Mucosa of descending colon (tissue), 3 donors: Measurements from ENCODE around the gene BAX. TPM values are rescaled to one million over a fixed set of nuclear protein-coding genes. Genes with fewer than 3 reads are reported as not detected.

Experiments used
- ATAC-seq: fragments of 200-7000 bp; cut with Tn5 transposase; one replicate; pipeline ENCODE4 v1.9.1; 2020; ENCODE audit warnings: mild to moderate bottlenecking, moderate library complexity
- DNase-seq, 3 donors: peaks; one replicate each; pipeline ENCODE4 v3.0.0-alpha.2; 2020
- H3K36me3 ChIP-seq: fragments of 200-600 bp; one replicate; pipeline ENCODE4 v1.8.0; 2021; ENCODE audit warnings: low read depth, mild to moderate bottlenecking
- H3K4me1 ChIP-seq: fragments of 200-600 bp; one replicate; pipeline ENCODE4 v1.8.0; 2021; ENCODE audit warnings: low read depth, mild to moderate bottlenecking
- H3K4me3 ChIP-seq: fragments of 200-600 bp; one replicate; pipeline ENCODE4 v1.8.0; 2021; ENCODE audit warnings: mild to moderate bottlenecking
- H3K9me3 ChIP-seq: fragments of 200-600 bp; one replicate; pipeline ENCODE4 v1.8.0; 2021; ENCODE audit warnings: mild to moderate bottlenecking
- intact Hi-C, 2 donors: fragments of 100-400 bp; cut with DNase I in 1 of 2; cut with micrococcal nuclease in 1 of 2; formaldehyde crosslinking; loops; one replicate each; pipeline versions ENCODE4 v1.11.0 to v1.11.1; 2022; cut with DNase I, micrococcal nuclease
- total RNA-seq, 3 donors: library from RNA; stranded (reverse); fragmentation: NEBNext Ultra II Directional in 2 of 3; extraction: Animal tissue kit (Norgen Biotek cat#: 25700) in 2 of 3; gene quantifications; one replicate each; pipeline versions ENCODE4 v1.2.1 to v1.2.4, GENCODE V29; 2021 to 2023
- TF ChIP-seq, protein P1 (sequence below): fragments of 200-600 bp; IDR thresholded peaks from one replicate; pipeline ENCODE4 v1.8.0; 2022; ENCODE audit warnings: antibody characterized with exemption, mild to moderate bottlenecking
- donor health status: DM: no; HTN: no; CAD: no; lungs with moderate emphysema.
- donor health status: DM: no; HTN: no; CAD: no.
- donor health status: DM: no; HTN: yes; CAD: no.

The BAX gene
- total RNA-seq, 3 donors from 2014 or later, result 90.2 to 128 (median 125) TPM

DNA sequence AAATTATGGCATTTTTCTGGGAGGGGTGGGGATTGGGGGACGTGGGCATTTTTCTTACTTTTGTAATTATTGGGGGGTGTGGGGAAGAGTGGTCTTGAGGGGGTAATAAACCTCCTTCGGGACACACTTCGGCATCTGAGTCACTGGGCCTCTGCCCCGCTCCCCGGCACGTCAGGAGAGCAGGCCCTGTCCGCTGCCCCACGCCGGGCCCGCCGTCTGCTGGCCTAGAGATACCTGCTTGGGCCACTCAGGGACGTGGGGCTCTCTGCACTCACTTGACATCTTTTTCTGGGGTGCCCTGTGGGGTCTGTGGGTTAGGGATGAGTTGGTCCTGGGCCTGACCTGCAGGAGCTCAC, 7.0 kb downstream of the BAX start:
- no peak for ATAC-seq
- Histone ChIP-seq H3K4me3 (no peak overlapping the region), H3K36me3 (no peaks in the 10 kb centered on the region), H3K9me3 (no peaks in the 10 kb centered on the region), H3K4me1 (peaks cover 41% of the 10 kb centered on the region)
- TF ChIP-seq, protein P1, sequence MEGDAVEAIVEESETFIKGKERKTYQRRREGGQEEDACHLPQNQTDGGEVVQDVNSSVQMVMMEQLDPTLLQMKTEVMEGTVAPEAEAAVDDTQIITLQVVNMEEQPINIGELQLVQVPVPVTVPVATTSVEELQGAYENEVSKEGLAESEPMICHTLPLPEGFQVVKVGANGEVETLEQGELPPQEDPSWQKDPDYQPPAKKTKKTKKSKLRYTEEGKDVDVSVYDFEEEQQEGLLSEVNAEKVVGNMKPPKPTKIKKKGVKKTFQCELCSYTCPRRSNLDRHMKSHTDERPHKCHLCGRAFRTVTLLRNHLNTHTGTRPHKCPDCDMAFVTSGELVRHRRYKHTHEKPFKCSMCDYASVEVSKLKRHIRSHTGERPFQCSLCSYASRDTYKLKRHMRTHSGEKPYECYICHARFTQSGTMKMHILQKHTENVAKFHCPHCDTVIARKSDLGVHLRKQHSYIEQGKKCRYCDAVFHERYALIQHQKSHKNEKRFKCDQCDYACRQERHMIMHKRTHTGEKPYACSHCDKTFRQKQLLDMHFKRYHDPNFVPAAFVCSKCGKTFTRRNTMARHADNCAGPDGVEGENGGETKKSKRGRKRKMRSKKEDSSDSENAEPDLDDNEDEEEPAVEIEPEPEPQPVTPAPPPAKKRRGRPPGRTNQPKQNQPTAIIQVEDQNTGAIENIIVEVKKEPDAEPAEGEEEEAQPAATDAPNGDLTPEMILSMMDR, result no peak
- intact Hi-C loops, result loop anchor here in 1 of 2 donors (10.0 kb wide), 1 partner anchor 87 kb away; the partner anchor contains the start of gene PPP1R15A
- DNase-seq, result peak; percentile 28 to 62 (median 56)

DNA sequence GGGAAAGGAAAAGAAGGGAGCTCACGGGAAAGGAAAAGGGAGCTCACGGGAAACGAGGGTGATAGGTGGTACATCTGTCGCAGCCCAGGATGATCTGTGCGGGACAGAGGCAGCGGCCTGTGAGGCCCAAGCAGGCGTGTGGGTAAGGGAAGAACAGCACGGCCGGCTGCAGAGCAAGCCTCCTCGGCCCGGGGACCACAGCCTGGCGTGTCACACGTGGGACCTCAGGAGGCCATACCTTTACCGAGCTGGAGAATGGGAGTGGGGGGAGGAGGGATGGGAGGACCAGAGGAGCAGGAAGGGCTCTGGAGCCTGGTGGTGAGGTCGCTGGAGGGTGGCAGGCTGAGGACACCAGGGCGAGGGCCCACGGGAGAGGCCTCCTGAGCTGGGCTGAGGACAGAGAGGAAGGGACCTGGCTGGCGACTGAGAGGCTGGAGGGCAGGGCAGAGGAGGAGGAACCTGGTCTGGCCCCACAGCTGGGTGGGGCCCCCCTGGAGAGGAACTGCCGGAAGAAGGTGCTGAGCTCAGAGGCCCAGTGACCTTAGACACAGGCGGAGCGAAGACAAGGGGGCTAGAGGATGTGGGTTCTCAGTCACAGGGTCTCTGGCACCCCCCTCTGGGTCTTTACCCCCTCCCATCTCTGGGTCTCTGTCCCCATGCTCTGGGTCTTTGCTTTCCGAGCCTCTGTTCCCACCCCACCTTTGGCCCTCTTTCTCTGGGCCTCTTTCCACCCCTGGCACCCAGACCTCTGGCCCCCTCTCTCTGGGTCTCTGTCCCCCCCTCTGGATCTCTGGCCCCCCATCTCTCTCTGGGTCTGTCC, 7.6 kb downstream of the BAX start:
- ATAC-seq, result peak; percentile 73
- no peaks in the 10 kb centered on the region for H3K36me3 ChIP-seq
- no peak overlapping the region for H3K4me3 ChIP-seq
- peaks cover 47% of the 10 kb centered on the region for H3K4me1 ChIP-seq
- no peaks in the 10 kb centered on the region for H3K9me3 ChIP-seq
- TF ChIP-seq, protein P1, result no peak
- peak; percentile 86 to 94 (median 90) for DNase-seq
- intact Hi-C loops, result loop anchor here in 1 of 2 donors (10.0 kb wide), 1 partner anchor 87 kb away; the partner anchor contains the start of gene PPP1R15A

DNA sequence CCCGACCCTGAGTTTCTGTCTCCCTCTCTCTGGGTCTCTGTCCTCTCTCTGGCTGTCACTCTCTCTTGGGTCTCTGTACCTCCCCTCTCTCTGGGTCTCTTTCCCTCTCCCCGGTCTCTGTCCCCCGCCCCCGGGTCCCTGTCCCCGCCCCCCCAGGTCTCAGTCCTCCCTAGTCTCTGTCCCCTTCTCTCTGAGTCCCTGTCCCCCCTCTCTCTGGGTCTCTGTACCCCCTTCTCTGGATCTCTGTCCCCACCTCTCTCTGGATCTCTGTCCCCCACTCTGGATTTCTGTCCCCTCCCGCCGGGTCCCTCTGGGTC, 8.1 kb downstream of the BAX start:
- intact Hi-C loops, result loop anchor here in 1 of 2 donors (10.0 kb wide), 1 partner anchor 88 kb away; the partner anchor contains the start of gene PPP1R15A
- ATAC-seq (no peak), DNase-seq (peak in 1 of 3 donors; percentile 38)
- Histone ChIP-seq H3K9me3 (no peaks in the 10 kb centered on the region), H3K4me1 (peaks cover 49% of the 10 kb centered on the region), H3K36me3 (no peaks in the 10 kb centered on the region), H3K4me3 (no peak overlapping the region)
- TF ChIP-seq, protein P1, result no peak

DNA sequence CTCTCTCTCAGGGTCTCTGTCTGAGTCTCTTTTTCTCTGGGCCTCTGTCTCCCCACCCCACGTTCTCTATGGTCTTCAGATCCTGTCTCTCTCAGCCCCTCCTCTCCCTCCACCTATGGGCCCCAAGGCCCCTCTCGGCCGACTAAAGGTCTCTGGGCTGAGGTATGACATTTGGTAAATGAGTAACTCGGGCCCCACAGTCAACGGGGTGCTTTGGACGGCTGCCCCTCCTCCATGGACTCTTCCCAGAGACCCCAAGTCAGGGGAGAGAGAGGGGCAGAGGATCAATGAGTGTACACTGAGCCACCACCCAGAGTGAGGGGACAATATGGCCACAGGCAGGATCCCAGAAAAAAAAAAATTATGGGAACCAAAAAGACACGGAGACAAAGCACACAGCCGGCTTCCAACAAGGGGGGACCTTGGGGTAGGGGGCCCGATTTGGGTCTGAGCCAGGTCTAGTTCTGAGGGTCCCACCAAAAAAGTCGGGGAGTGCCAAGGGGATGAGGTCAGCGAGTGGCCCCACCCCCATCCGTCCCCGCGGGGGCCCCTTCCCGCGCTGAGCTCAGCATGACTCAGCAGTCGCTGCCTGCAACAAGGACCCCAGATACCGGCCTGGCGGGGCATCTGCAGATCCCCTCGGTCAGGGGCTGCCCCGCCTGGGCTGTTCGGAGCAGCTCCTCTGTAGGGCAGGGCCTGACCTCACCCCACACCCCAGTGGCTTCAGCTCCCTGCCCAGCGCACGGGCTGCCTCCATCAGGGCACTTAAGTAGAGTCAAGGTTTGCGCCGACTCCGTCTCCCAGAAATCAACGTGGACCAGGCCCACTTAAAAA, 8.9 kb downstream of the BAX start:
- Histone ChIP-seq H3K4me1 (peaks cover 49% of the 10 kb centered on the region), H3K9me3 (no peaks in the 10 kb centered on the region), H3K36me3 (no peaks in the 10 kb centered on the region), H3K4me3 (no peak overlapping the region)
- TF ChIP-seq, protein P1, result no peak
- peak; percentile 83 to 92 (median 88) for DNase-seq
- ATAC-seq, result peak; percentile 32
- intact Hi-C loops, result loop anchor here in 1 of 2 donors (10.0 kb wide), 1 partner anchor 89 kb away; the partner anchor contains the start of gene PPP1R15A

DNA sequence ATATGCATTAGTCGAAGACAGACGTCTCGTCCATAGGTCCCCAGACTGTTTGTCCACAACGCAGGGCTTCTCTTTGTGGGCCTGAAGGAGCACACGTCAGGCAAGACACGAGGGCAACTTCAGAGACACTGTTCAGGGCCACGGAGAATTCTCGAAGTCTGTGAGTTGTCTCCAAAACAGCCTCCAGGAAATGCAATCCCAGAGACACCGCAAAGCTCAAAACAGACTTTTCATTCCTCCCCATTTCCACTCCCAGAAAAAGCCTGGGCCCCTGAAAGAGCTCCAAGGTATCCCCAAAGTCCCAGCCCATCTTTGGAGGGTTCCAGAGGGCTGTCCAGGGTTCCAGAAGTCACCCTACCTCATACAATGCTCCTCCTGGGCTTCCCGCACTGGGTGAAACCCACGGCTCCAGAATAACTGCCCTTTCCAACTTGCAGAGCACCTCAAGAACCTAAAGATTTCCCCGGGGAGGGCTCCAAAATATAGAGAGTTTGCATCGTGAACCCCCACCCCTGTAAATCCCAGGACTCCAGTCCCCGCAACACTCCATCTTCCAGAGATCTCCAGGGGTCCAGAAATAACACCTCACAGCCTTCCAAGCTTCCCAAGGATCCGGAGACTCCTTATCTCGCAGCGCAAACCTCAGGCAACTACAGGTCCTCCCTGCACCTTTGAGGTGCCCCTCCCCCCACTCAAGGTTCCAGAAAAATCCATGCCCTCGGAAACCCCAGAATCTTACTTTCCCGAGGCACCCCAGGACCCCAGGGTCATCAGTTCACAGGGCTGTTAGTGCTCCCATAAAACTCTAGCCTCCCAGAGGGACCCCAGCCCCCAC, 9.7 kb downstream of the BAX start:
- Histone ChIP-seq H3K4me1 (peaks cover 49% of the 10 kb centered on the region), H3K4me3 (peak overlapping the region; percentile 81), H3K36me3 (no peaks in the 10 kb centered on the region), H3K9me3 (no peaks in the 10 kb centered on the region)
- ATAC-seq, result no peak
- TF ChIP-seq, protein P1, result no peak
- intact Hi-C loops, result loop anchor here in 1 of 2 donors (10.0 kb wide), 1 partner anchor 90 kb away; the partner anchor contains the start of gene PPP1R15A
- DNase-seq, result peak in 2 of 3 donors; percentile 48 to 69
